Globus pallidus (tissue), 1 donor: ENCODE measurements around the gene ZDHHC11B.
"Not testable (repeated sequence)": the region's sequence is repeated elsewhere in the genome, so short reads cannot be mapped to it uniquely, and the experiment has no call there.

Source experiments
- DNase-seq: peaks from one replicate; pipeline ENCODE4 v3.0.0-alpha.2; 2015; ENCODE audit warnings: low spot score

ZDHHC11B gene

DNA sequence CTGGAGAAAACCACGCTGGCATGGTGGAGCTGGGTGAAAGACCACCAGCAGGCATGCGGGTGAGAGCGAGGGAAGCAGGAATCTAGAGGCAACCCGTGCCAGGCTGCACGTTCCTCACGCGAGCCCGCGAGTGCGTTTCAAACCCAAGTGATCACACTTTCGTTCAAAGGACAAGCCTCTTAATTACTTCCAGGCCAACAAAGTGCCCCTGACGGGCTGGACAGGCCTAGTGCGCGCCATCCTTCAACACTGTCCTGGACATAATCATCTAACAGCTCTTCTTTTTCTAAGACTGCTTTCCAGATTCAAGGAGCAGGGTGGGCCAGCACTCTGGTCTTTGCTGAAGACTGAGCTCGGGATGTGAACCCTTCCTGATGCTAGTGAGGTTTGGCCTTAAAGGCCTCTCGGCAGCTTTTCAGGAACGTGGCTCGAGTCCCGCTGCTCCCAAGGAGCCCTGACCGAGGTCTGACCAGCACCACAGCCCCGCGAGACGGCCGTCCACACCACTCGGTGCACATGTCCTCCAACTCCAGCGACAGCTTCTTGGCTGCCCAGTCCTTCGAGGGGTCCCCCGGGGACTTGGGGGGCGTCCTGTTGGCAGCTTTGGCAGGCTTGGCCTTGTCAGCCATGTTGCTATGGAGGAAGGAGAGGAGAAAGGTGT is 14.9 kb downstream of the ZDHHC11B start:
- not testable (repeated sequence) for DNase-seq

- DNase-seq, result no peak
Observed at GRCh38 chr5:766666-767431, 17.7 kb downstream of the ZDHHC11B start.

GRCh38 chr5:765948-766631 is 18.4 kb downstream of the ZDHHC11B start:
- no peak for DNase-seq

DNA sequence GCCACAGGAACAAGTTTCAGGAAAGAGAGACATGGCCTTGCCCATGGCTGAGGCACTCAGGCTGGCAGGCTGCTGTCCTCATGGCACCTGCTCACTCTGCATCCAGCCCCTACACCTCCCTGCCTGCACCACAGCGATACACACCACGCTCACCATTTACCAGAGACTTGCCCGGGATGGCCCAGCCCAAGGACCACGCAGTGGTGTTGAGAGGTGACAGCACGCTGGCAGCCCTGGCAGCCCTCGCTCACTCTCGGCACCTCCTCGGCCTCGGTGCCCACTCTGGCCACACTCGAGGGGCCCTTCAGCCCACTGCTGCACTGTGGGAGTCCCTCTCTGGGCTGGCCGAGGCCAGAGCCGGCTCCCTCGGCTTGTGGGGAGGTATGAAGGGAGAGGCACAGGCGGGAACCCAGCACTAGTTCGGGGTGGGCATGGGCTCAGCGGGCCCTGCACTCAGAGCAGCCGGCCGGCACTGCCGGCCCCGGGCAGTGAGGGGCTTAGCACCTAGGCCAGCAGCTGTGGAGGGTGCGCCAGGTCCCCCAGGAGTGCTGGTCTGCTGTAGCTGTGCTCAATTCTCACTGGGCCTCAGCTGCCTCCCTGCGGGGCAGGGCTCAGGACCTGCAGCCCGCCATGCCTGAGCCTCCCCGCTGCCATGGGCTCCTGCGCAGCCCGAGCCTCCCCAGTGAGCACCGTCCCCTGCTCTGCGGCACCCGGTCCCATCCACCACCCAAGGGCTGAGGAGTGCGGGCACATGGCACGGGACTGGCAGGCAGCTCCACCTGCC is 20.3 kb downstream of the ZDHHC11B start:
- DNase-seq, result no peak

- no peak for DNase-seq
Observed at GRCh38 chr5:763397-763796, 21.1 kb downstream of the ZDHHC11B start.

GRCh38 chr5:762996-763395 is 21.5 kb downstream of the ZDHHC11B start:
- DNase-seq, result not testable (repeated sequence)

- peak; percentile 83 for DNase-seq
Observed at GRCh38 chr5:761854-762710, 22.4 kb downstream of the ZDHHC11B start.

DNA sequence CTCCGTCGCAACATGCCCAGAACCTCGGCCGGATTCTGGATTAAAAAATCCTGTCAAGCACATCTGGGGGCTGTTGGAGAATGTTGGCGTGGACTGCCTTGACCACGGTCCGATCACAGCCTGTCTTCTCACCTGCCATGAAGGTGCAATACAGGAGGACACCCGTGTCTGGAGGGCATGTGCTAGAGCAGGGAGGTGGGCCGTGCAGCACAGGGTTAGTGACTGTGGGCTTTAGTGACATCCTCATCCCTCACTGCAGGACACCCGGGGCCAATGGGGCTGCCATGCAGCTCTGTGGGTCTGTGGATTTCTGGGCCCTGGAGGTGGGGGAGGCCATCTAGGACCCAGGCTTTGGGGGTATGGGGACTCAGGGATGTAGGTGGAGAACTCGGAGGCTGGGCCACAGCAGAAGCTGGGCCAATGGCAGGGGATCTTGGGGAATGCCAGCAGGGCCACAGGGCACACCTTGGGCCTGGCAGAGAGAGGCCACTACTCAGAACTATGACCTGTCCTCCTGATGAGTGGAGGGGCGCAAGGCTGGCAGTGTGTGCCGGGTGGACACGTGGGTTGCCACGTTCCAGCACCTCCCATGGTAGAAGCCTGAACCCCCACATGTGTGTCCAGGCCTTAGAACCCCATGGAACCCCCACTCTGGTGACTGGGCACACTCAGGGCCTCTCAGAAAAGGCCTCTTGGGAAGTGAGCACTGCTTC is 23.3 kb downstream of the ZDHHC11B start:
- no peak for DNase-seq

- no peak for DNase-seq
Observed at GRCh38 chr5:760363-761058, 24.0 kb downstream of the ZDHHC11B start.

GRCh38 chr5:759781-760362 is 24.7 kb downstream of the ZDHHC11B start:
- DNase-seq, result no peak

DNA sequence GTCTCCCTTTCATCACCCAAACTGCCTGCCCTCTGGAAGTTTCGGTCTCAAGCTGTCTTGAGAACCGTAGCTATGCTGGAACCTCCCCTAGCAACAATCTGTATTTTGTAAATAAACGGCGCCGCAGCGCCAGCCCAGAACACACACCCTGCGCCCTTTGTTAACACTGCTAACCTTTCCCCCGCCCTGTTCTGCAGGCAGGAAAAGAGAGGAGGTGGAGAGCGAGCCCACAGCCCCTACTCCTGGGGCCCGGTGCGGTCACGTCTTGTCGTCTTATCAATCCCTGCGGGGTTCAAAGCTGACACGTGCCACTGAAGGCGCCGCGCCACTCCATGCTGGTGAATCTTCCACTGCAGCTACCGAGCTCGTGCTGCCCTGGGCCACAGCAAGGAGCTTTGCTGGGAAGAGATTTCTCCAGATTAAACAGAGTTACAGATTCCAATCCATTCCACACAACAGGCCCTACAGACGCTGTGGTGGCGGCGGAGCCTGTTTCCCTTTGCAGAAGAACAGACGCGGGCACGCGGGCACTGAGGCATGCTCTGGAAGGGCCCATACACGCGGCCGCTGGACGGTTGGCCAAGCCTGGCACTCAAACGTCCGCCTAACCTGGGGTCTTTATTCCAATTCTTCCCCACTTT is 25.3 kb downstream of the ZDHHC11B start:
- no peak for DNase-seq

DNA sequence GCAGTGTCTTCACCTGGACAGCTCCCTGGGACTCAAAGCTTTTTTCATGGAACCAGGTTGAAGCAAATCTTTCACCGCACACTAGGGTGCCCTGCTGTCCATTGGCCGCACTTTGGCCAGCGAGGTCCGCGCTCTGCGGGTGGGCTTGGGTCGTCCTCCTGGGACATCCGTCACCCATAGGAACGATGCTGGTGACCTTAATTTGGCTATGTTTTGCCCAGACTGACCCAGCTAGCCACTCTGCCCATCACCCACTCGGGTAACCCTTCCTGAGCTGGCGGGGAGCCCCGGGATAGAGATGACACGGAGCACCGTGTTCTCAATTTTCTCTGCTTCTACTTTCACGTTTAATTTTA is 25.9 kb downstream of the ZDHHC11B start:
- no peak for DNase-seq

DNA sequence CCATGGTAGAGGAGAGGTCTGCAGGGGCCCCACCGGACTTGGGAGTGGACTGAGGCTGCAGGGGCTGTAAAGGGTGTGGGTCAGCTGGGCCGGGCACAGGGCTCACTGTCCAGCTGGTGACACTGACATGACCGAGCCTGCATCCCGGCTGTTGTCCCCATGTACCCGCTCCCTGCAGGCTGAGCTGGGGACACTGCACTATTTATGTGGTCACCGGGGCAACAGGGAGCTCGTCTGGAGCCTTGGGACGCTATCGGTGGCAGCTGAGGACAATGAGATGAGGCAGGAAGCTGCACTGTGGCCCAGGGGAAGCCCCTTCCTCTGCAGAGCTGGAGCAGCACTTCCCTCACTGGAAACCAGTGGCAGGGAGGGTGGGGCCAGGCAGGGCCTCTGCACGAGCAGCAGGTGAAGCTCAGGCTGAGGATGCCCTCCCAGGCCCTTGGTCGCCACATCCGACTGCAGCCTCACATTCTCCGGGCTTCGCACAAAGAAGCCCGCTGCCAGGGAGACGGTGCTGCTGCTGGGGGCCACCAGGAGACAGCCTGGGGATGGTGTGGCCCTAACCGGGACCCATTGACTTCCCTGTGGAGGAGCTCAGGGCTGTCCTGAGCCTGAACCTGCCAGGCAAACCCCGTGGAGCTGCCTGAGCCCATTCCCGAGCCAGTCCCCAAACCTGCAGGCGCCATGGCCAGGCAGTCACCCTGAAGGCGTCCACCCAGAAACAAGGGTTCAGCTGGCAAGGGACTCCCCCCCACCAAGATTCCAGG is 26.4 kb downstream of the ZDHHC11B start:
- DNase-seq, result peak; percentile 38

DNA sequence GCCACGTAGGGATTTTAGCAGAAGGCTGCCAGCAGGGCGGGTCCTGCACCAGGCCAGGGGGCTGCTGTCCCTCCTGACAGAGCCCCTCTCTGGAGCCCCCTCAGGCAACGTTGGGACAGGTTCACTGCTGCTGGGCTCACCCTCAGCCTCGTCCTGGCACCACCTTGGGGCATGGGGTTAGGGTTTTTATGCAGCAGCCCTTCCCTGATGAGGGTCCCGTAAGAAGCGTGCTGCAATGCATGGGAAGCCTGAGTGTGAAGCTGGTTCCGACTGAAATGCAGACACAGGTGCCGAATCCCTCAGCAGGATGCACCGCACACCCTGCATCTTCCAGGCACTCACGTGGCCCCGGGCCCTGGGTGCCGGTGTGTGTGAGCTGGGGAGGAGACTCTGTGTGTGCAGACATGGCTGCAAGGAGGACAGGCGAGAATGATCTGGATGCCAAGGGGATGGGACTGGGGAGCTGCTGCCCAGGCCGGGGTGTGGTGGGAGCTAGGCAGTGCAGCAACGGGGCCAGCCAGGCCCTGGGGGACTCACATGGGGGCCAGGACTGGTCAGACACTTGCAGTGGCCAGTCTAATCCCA is 27.1 kb downstream of the ZDHHC11B start:
- no peak for DNase-seq

DNA sequence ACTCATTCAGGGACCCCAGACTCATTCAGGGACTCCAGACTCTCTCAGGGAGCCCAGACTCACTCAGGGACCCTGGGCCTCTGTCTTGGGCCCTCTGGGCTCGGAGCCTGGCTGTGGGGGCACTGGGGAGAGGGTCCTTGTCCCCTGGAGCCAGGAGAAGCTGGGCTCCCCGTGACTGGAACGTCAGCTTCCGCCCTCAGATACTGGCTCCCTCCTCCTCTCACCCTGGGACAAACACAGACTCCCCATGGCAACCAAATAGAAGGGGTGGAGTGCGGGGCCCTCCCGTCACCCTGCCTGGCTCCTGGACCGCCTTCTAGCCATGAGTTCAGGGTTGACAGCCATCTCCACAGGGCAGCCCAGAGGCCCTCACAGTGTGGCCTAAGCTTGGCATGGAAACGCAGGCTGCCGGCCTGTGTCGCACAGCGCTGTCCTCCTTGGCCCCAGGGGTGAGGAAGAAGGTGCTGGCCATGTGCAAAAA is 27.6 kb downstream of the ZDHHC11B start:
- no peak for DNase-seq

- DNase-seq, result no peak
Observed at GRCh38 chr5:756171-756570, 28.4 kb downstream of the ZDHHC11B start.

- DNase-seq, result not testable (repeated sequence)
Observed at GRCh38 chr5:754143-754632, 30.3 kb downstream of the ZDHHC11B start.
